Tongue (tissue), 2 donors: ENCODE data around the gene MISP3. TPM values are rescaled to one million over a fixed set of nuclear protein-coding genes. Genes with fewer than 3 reads are reported as not detected.

ENCODE experiments used
- DNase-seq: peaks from one replicate; pipeline ENCODE4 v3.0.0-alpha.2; 2015
- total RNA-seq: library from RNA; depleted of rRNA; stranded (reverse); fragments of >200 nt; gene quantifications from one replicate; pipeline ENCODE4 v1.2.3, GENCODE V29; 2014

The MISP3 gene
- total RNA-seq, 1 donor from 2014 or later = 1.5 TPM

GRCh38 chr19:14053500-14053899 is 19.1 kb upstream of the MISP3 start:
- DNase-seq = no peak

GRCh38 chr19:14054099-14054498 is 18.5 kb upstream of the MISP3 start:
- DNase-seq = no peak

- DNase-seq = no peak
These were observed 17.9 kb upstream of the MISP3 start for GRCh38 chr19:14054721-14055120.

GRCh38 chr19:14055396-14055795 is 17.2 kb upstream of the MISP3 start:
- DNase-seq = no peak

- DNase-seq = no peak
These were observed 16.4 kb upstream of the MISP3 start for GRCh38 chr19:14056069-14056666.

GRCh38 chr19:14056741-14057356 is 15.7 kb upstream of the MISP3 start:
- no peak for DNase-seq

- no peak for DNase-seq
These were observed 14.1 kb upstream of the MISP3 start for GRCh38 chr19:14058182-14059092.

GRCh38 chr19:14059093-14059480 is 13.5 kb upstream of the MISP3 start:
- DNase-seq = no peak

- no peak for DNase-seq
These were observed 12.9 kb upstream of the MISP3 start for GRCh38 chr19:14059652-14060155.

GRCh38 chr19:14061081-14061749 is 11.4 kb upstream of the MISP3 start:
- DNase-seq = no peak

- no peak for DNase-seq
These were observed 10.6 kb upstream of the MISP3 start, which contains the start of gene PALM3 for GRCh38 chr19:14061751-14062557. Gene PALM3, minus strand, starts transcription at chr19:14062076. Its CDS starts 96 bp downstream, at chr19:14061980.

- no peak for DNase-seq
These were observed 10.1 kb upstream of the MISP3 start for GRCh38 chr19:14062558-14062855.

- no peak for DNase-seq
These were observed 9.5 kb upstream of the MISP3 start for GRCh38 chr19:14063105-14063504.

- no peak for DNase-seq
These were observed 6.5 kb upstream of the MISP3 start for GRCh38 chr19:14066134-14066533.

- DNase-seq = no peak
These were observed 2.1 kb upstream of the MISP3 start for GRCh38 chr19:14070268-14071050.

GRCh38 chr19:14073261-14073924 is 807 bp downstream of the MISP3 start:
- peak; percentile 79 for DNase-seq

GRCh38 chr19:14073925-14074838 is 1.6 kb downstream of the MISP3 start:
- DNase-seq = peak; percentile 44

GRCh38 chr19:14078411-14078810 is 5.8 kb downstream of the MISP3 start:
- DNase-seq = no peak
